Brain microvascular endothelial cell (primary cell): ENCODE results near the gene FOSB.

Experiments
- DNase-seq: peaks from one replicate; pipeline ENCODE4 v3.0.0-alpha.2; 2020
- H3K27ac ChIP-seq: fragments of 250-450 bp; sonication (Bioruptor Pico); 2 replicates; pipeline ENCODE4 v1.5.1; 2020; ENCODE audit warnings: mild to moderate bottlenecking, moderate library complexity
- H3K27me3 ChIP-seq: fragments of 250-450 bp; sonication (Bioruptor Pico); replicated peaks from 2 replicates; pipeline ENCODE4 v1.5.1; 2020; ENCODE audit warnings: mild to moderate bottlenecking
- H3K36me3 ChIP-seq: fragments of 250-450 bp; sonication (Bioruptor Pico); replicated peaks from 2 replicates; pipeline ENCODE4 v1.5.1; 2020; ENCODE audit warnings: mild to moderate bottlenecking
- H3K4me3 ChIP-seq: 2 replicates; pipeline ENCODE4 v1.5.1; 2011; ENCODE audit warnings: low read depth, mild to moderate bottlenecking, control low read depth, low read length, moderate library complexity
- CTCF ChIP-seq: IDR thresholded peaks from 2 replicates; pipeline ENCODE4 v1.5.1; 2011; ENCODE audit warnings: low read depth, mild to moderate bottlenecking, moderate library complexity, low read length, control low read depth, inconsistent platforms; ENCODE audit errors: missing control alignments
- in situ Hi-C: cut with HindIII; loops from 2 replicates; pipeline ENCODE4 v1.10.0; 2017; ENCODE audit warnings: low sequenced_read_pairs, low pct_ligation_motif_present

The FOSB gene

GRCh38 chr19:45476304-45476703, 8.5 kb downstream of the FOSB start:
- Histone ChIP-seq H3K27ac (no peak overlapping the region), H3K27me3 (no peaks in the 10 kb centered on the region), H3K36me3 (no peaks in the 10 kb centered on the region), H3K4me3 (no peak overlapping the region)
- in situ Hi-C loops = no loop called here
- no peak for TF ChIP-seq CTCF
- DNase-seq = peak; percentile 60

- in situ Hi-C loops = no loop called here
- DNase-seq = peak; percentile 16
Measured at GRCh38 chr19:45477186-45477585, 9.4 kb downstream of the FOSB start.

GRCh38 chr19:45477713-45478453, 10.1 kb downstream of the FOSB start:
- in situ Hi-C loops = no loop called here
- no peak for DNase-seq
- no peaks in the 10 kb centered on the region for H3K27me3 ChIP-seq
- peak overlapping the region; percentile 59 for H3K4me3 ChIP-seq
- no peak for TF ChIP-seq CTCF
- H3K27ac ChIP-seq = peak overlapping the region; percentile 99
- no peaks in the 10 kb centered on the region for H3K36me3 ChIP-seq

More at GRCh38 chr19:45477186-45477585, 9.4 kb downstream of the FOSB start:
- no peaks in the 10 kb centered on the region for H3K27me3 ChIP-seq
- no peak overlapping the region for H3K27ac ChIP-seq
- H3K4me3 ChIP-seq = no peak overlapping the region
- H3K36me3 ChIP-seq = no peaks in the 10 kb centered on the region
- no peak for TF ChIP-seq CTCF

- Histone ChIP-seq H3K36me3 (no peaks in the 10 kb centered on the region), H3K4me3 (peak overlapping the region; percentile 59), H3K27me3 (no peaks in the 10 kb centered on the region), H3K27ac (peak overlapping the region; percentile 99)
- peak; percentile 92 for DNase-seq
- in situ Hi-C loops = no loop called here
- peak; percentile 96 for TF ChIP-seq CTCF
Measured at GRCh38 chr19:45478454-45479238, 10.8 kb downstream of the FOSB start.

- no peak overlapping the region for H3K4me3 ChIP-seq
- no peak overlapping the region for H3K27ac ChIP-seq
- no peak for DNase-seq
- H3K27me3 ChIP-seq = no peaks in the 10 kb centered on the region
- no peak for TF ChIP-seq CTCF
- no peaks in the 10 kb centered on the region for H3K36me3 ChIP-seq
- in situ Hi-C loops = no loop called here
Measured at GRCh38 chr19:45483033-45483432, 15.2 kb downstream of the FOSB start.
